GM18505 (cell line): ENCODE data around the gene HPGD.

Experiments used
- ATAC-seq: cut with Tn5 transposase; IDR thresholded peaks from one replicate; pipeline ENCODE4 v1.9.1; 2021; ENCODE audit not compliant: unreplicated experiment
- POLR2A ChIP-seq: IDR thresholded peaks from 4 replicates; pipeline ENCODE4 v1.6.1; 2011; ENCODE audit warnings: borderline replicate concordance; ENCODE audit not compliant: insufficient read depth, insufficient read length; ENCODE audit errors: extremely low read depth

Gene HPGD

GRCh38 chr4:174522183-174523024, at the start of gene HPGD:
HPGD (minus strand) TSS chr4:174522488; CDS start chr4:174522451, 37 bp downstream.
- peak; percentile 72 for ATAC-seq
- no peak for TF ChIP-seq POLR2A

GRCh38 chr4:174564529-174564928, 42.2 kb upstream of the HPGD start:
- TF ChIP-seq POLR2A: no peak
- ATAC-seq: no peak

GRCh38 chr4:174563399-174563798, 41.1 kb upstream of the HPGD start:
- no peak for ATAC-seq
- TF ChIP-seq POLR2A: no peak

GRCh38 chr4:174561560-174561959, 39.3 kb upstream of the HPGD start:
- ATAC-seq: no peak
- no peak for TF ChIP-seq POLR2A

GRCh38 chr4:174559894-174560293, 37.6 kb upstream of the HPGD start:
- no peak for TF ChIP-seq POLR2A

DNA sequence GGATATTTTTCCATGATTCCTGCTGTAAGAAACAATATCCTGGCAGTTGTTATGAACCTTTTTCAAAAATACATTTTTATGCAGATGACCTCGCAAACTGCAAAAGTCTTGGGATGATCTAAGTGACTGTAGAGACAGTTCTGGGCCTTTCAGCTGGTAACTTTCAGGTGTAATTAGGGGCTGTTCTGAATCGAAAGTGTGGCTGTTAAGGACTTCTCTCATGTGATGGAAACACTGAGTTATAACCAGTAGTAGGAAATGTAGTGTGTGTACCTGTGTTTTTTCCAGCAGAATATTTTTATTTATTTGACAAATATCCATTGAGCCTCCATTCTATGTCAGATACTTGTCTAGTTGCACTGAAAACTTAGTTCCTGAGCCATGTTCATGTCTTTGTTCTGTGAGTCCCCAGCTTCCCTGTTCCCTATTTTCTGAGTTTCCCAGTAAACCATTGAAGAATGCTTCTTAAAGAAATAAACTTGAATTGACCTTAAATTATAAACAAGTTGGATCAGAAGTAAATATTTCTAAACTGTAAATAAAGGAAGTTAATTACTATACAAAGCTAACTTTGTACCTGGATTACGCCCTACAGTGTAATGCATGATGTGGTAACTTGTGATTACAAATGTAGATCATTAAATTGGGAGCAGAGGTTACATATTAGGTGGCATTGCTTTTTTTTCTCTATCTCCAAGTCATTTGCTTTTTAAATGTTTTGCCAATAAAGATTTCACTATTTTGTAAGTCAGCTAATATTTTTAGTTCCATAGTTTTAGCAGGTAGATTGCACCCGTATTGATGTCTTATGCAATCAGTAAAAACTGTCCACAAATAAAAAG, 33.7 kb upstream of the HPGD start:
- TF ChIP-seq POLR2A: no peak
- no peak for ATAC-seq

More at GRCh38 chr4:174559894-174560293, 37.6 kb upstream of the HPGD start:
- no peak for ATAC-seq

DNA sequence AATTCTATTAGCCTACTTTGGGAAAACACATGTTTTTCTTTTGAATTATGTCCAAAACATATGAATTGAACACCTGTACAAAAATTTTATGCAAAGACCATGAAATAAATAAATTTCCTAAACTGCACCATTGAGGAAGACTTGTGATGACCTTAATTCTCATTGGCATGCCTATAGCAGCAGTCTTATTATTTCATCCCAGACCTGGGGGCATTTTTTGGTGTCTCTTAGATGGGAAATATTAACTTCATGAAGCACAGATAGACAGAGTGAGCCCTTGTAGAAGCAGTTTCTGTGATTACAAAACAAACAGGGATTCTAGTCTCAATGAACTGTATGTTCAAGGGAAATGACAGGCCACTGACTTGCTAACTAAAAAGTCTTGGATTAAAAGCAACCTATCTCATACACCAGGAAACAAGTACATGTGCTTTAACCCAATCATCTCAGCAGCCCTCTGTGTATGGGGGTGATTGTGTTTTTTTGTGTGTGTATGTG, 32.0 kb upstream of the HPGD start:
- no peak for ATAC-seq
- TF ChIP-seq POLR2A: no peak

DNA sequence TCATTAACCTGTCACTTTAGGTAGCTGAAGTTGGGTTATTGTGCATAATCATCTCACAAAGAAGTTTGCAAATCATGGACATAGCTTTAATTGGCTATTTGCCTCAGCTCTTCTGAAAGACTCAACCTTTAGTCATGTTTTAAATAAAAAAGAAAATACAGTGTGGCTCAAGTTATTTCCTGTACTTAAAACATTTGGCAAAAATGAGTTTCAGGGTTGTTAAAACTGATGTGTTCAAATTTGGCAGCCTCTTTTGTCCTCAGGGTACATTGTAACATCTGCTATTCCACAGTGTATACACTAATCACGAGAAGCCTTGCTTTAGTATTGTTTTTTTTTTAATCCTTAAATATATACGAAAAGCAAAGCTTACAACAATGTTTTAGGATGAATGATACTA, 31.5 kb upstream of the HPGD start:
- ATAC-seq: no peak
- TF ChIP-seq POLR2A: no peak

- ATAC-seq: no peak
- TF ChIP-seq POLR2A: no peak
These were observed 30.7 kb upstream of the HPGD start for GRCh38 chr4:174553031-174553430.

- TF ChIP-seq POLR2A: no peak
- no peak for ATAC-seq
These were observed 28.3 kb upstream of the HPGD start for GRCh38 chr4:174550541-174550940.

DNA sequence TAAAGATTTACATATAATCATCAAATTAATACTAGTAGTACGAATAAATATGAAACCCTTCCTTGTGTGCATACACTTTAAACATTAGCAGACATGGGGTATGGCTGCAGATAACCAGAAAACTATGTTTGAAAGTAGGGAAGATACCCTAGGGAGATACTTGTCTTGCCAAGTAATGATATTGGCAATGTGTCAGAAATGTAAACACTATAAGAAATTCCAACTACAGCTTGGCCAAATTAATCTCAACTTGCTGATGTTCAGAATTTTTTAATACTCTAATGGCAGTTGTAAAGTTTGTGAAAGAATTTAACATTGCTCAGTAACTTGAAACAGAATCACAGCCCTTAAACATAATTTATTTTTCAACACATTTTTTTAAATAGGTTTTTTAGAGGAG, 27.4 kb upstream of the HPGD start:
- TF ChIP-seq POLR2A: no peak
- no peak for ATAC-seq

GRCh38 chr4:174545268-174545667, 23.0 kb upstream of the HPGD start:
- no peak for TF ChIP-seq POLR2A
- no peak for ATAC-seq

DNA sequence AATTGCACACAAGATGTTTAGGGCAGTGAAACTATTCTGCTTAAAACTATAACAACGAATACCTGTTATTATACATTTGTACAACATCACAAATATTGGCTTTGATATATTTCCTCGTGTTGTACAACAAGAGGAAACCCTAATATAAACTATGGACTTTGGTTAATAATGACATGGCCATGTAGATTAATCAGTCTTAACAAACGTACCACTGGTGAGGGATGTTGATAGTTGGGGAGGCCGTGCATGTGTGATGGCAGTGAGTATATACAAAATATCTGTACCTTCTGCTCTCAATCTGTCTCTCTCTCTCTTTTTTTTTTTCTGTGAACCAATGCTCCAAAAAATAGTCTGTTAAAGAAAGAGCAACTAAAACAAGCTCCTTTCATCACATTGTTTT, 22.2 kb upstream of the HPGD start:
- no peak for ATAC-seq
- no peak for TF ChIP-seq POLR2A
